Activated naive CD4-positive, alpha-beta T cell treated with anti-CD3 and anti-CD28 coated beads, Interleukin-2, amount 50 U/mL, for 24 hours (primary cell): Measurements from ENCODE around the gene SP5.
"Not testable (repeated sequence)": the region's sequence is repeated elsewhere in the genome, so short reads cannot be mapped to it uniquely, and the experiment has no call there.

Experiments used
- H3K27ac Mint-ChIP-seq: one replicate; pipeline ENCODE4 v1.8.0; 2021; ENCODE audit warnings: mild to moderate bottlenecking, mixed read lengths
- H3K27me3 Mint-ChIP-seq: one replicate; pipeline ENCODE4 v1.8.0; 2021; ENCODE audit warnings: mixed read lengths
- H3K36me3 Mint-ChIP-seq: one replicate; pipeline ENCODE4 v1.8.0; 2021; ENCODE audit warnings: mixed read lengths
- H3K4me1 Mint-ChIP-seq: one replicate; pipeline ENCODE4 v1.8.0; 2021; ENCODE audit warnings: mixed read lengths
- H3K4me3 Mint-ChIP-seq: one replicate; pipeline ENCODE4 v1.8.0; 2021; ENCODE audit warnings: mild to moderate bottlenecking, mixed read lengths
- H3K9me3 Mint-ChIP-seq: one replicate; pipeline ENCODE4 v1.8.0; 2021; ENCODE audit warnings: mixed read lengths

Gene SP5

GRCh38 chr2:170717599-170717963 lies 2.4 kb downstream of the SP5 start:
- peak overlapping the region; percentile 33 for H3K4me3 Mint-ChIP-seq
- H3K36me3 Mint-ChIP-seq, result peaks cover 3% of the 10 kb centered on the region
- peaks cover 34% of the 10 kb centered on the region for H3K4me1 Mint-ChIP-seq
- H3K27me3 Mint-ChIP-seq, result peaks cover 51% of the 10 kb centered on the region
- H3K9me3 Mint-ChIP-seq, result no peaks in the 10 kb centered on the region
- H3K27ac Mint-ChIP-seq, result no peak overlapping the region

GRCh38 chr2:170717991-170718589 lies 3.0 kb downstream of the SP5 start:
- Mint-ChIP-seq H3K4me1 (peaks cover 30% of the 10 kb centered on the region), H3K36me3 (peaks cover 3% of the 10 kb centered on the region), H3K27me3 (peaks cover 48% of the 10 kb centered on the region), H3K9me3 (no peaks in the 10 kb centered on the region), H3K4me3 (peak overlapping the region; percentile 71), H3K27ac (no peak overlapping the region)

- Mint-ChIP-seq H3K4me3 (no peak overlapping the region), H3K4me1 (peaks cover 23% of the 10 kb centered on the region), H3K27ac (no peak overlapping the region), H3K9me3 (no peaks in the 10 kb centered on the region), H3K27me3 (peaks cover 49% of the 10 kb centered on the region), H3K36me3 (peaks cover 3% of the 10 kb centered on the region)
These were observed 4.7 kb downstream of the SP5 start for GRCh38 chr2:170719810-170720209.

GRCh38 chr2:170721678-170722077 lies 6.5 kb downstream of the SP5 start:
- Mint-ChIP-seq H3K27me3 (peaks cover 45% of the 10 kb centered on the region), H3K4me3 (no peak overlapping the region), H3K4me1 (peaks cover 15% of the 10 kb centered on the region), H3K9me3 (no peaks in the 10 kb centered on the region), H3K36me3 (peaks cover 3% of the 10 kb centered on the region), H3K27ac (no peak overlapping the region)

- Mint-ChIP-seq H3K4me3 (no peak overlapping the region), H3K4me1 (peaks cover 11% of the 10 kb centered on the region), H3K36me3 (peaks cover 3% of the 10 kb centered on the region), H3K27me3 (peaks cover 42% of the 10 kb centered on the region), H3K9me3 (no peaks in the 10 kb centered on the region), H3K27ac (no peak overlapping the region)
These were observed 7.2 kb downstream of the SP5 start for GRCh38 chr2:170722301-170722700.

- no peaks in the 10 kb centered on the region for H3K4me1 Mint-ChIP-seq
- H3K9me3 Mint-ChIP-seq, result no peaks in the 10 kb centered on the region
- peaks cover 37% of the 10 kb centered on the region for H3K27me3 Mint-ChIP-seq
These were observed 8.4 kb downstream of the SP5 start for GRCh38 chr2:170723446-170723958.

GRCh38 chr2:170733798-170734600 lies 18.9 kb downstream of the SP5 start:
- H3K4me3 Mint-ChIP-seq, result no peak overlapping the region
- no peaks in the 10 kb centered on the region for H3K4me1 Mint-ChIP-seq
- H3K27me3 Mint-ChIP-seq, result peaks cover 16% of the 10 kb centered on the region
- H3K27ac Mint-ChIP-seq, result no peak overlapping the region
- H3K9me3 Mint-ChIP-seq, result peaks cover 12% of the 10 kb centered on the region
- no peaks in the 10 kb centered on the region for H3K36me3 Mint-ChIP-seq

More at GRCh38 chr2:170723446-170723958, 8.4 kb downstream of the SP5 start:
- H3K27ac Mint-ChIP-seq, result no peak overlapping the region
- no peaks in the 10 kb centered on the region for H3K36me3 Mint-ChIP-seq
- H3K4me3 Mint-ChIP-seq, result no peak overlapping the region

GRCh38 chr2:170734601-170735000 lies 19.5 kb downstream of the SP5 start:
- not testable (repeated sequence) for H3K4me1 Mint-ChIP-seq, H3K27ac Mint-ChIP-seq, H3K4me3 Mint-ChIP-seq, H3K36me3 Mint-ChIP-seq
- Mint-ChIP-seq H3K9me3 (peaks cover 12% of the 10 kb centered on the region), H3K27me3 (peaks cover 16% of the 10 kb centered on the region)

- Mint-ChIP-seq H3K27ac (no peak overlapping the region), H3K27me3 (peaks cover 11% of the 10 kb centered on the region), H3K36me3 (no peaks in the 10 kb centered on the region), H3K9me3 (peaks cover 12% of the 10 kb centered on the region), H3K4me1 (no peaks in the 10 kb centered on the region), H3K4me3 (no peak overlapping the region)
These were observed 21.5 kb downstream of the SP5 start for GRCh38 chr2:170736628-170737027.

GRCh38 chr2:170737406-170737805 lies 22.3 kb downstream of the SP5 start:
- peaks cover 11% of the 10 kb centered on the region for H3K27me3 Mint-ChIP-seq
- peaks cover 12% of the 10 kb centered on the region for H3K9me3 Mint-ChIP-seq
- H3K4me1 Mint-ChIP-seq, result no peaks in the 10 kb centered on the region
- H3K36me3 Mint-ChIP-seq, result no peaks in the 10 kb centered on the region
- H3K27ac Mint-ChIP-seq, result no peak overlapping the region
- no peak overlapping the region for H3K4me3 Mint-ChIP-seq

- Mint-ChIP-seq H3K9me3 (peaks cover 12% of the 10 kb centered on the region), H3K27ac (no peak overlapping the region), H3K36me3 (no peaks in the 10 kb centered on the region)
These were observed 22.7 kb downstream of the SP5 start for GRCh38 chr2:170737821-170738220.

GRCh38 chr2:170739048-170739447 lies 23.9 kb downstream of the SP5 start:
- H3K27ac Mint-ChIP-seq, result no peak overlapping the region
- H3K9me3 Mint-ChIP-seq, result peaks cover 12% of the 10 kb centered on the region
- H3K4me3 Mint-ChIP-seq, result no peak overlapping the region
- no peaks in the 10 kb centered on the region for H3K4me1 Mint-ChIP-seq
- no peaks in the 10 kb centered on the region for H3K36me3 Mint-ChIP-seq
- H3K27me3 Mint-ChIP-seq, result peaks cover 12% of the 10 kb centered on the region

More at GRCh38 chr2:170737821-170738220, 22.7 kb downstream of the SP5 start:
- Mint-ChIP-seq H3K4me1 (no peaks in the 10 kb centered on the region), H3K27me3 (peaks cover 11% of the 10 kb centered on the region), H3K4me3 (no peak overlapping the region)

- no peaks in the 10 kb centered on the region for H3K36me3 Mint-ChIP-seq
- no peak overlapping the region for H3K4me3 Mint-ChIP-seq
- no peak overlapping the region for H3K27ac Mint-ChIP-seq
- H3K4me1 Mint-ChIP-seq, result no peaks in the 10 kb centered on the region
- peaks cover 15% of the 10 kb centered on the region for H3K27me3 Mint-ChIP-seq
- H3K9me3 Mint-ChIP-seq, result peaks cover 12% of the 10 kb centered on the region
These were observed 24.4 kb downstream of the SP5 start for GRCh38 chr2:170739507-170740046.

- no peak overlapping the region for H3K4me3 Mint-ChIP-seq
- no peaks in the 10 kb centered on the region for H3K4me1 Mint-ChIP-seq
- no peak overlapping the region for H3K27ac Mint-ChIP-seq
- no peaks in the 10 kb centered on the region for H3K36me3 Mint-ChIP-seq
- peaks cover 12% of the 10 kb centered on the region for H3K9me3 Mint-ChIP-seq
- peaks cover 21% of the 10 kb centered on the region for H3K27me3 Mint-ChIP-seq
These were observed 25.5 kb downstream of the SP5 start for GRCh38 chr2:170740660-170741059.

GRCh38 chr2:170742000-170742399 lies 26.9 kb downstream of the SP5 start:
- no peaks in the 10 kb centered on the region for H3K36me3 Mint-ChIP-seq
- H3K4me3 Mint-ChIP-seq, result no peak overlapping the region
- H3K27me3 Mint-ChIP-seq, result peaks cover 19% of the 10 kb centered on the region
- H3K4me1 Mint-ChIP-seq, result no peaks in the 10 kb centered on the region
- H3K27ac Mint-ChIP-seq, result no peak overlapping the region
- peaks cover 7% of the 10 kb centered on the region for H3K9me3 Mint-ChIP-seq

GRCh38 chr2:170742896-170743529 lies 27.9 kb downstream of the SP5 start:
- Mint-ChIP-seq H3K27ac (no peak overlapping the region), H3K27me3 (peaks cover 23% of the 10 kb centered on the region), H3K9me3 (no peaks in the 10 kb centered on the region), H3K4me3 (no peak overlapping the region), H3K4me1 (no peaks in the 10 kb centered on the region), H3K36me3 (no peaks in the 10 kb centered on the region)
